OCI-LY1 (cell line): Measurements from ENCODE around the gene XYLT1.

Experiments
- H2AFZ ChIP-seq: fragments of 200-600 bp; sonication (generic), shearing (Covaris generic); 2 replicates; pipeline ENCODE4 v1.6.0; 2014; ENCODE audit warnings: antibody characterized with exemption, mild to moderate bottlenecking, low read length
- H3F3A ChIP-seq: fragments of 200-600 bp; sonication (generic), shearing (Covaris generic); 2 replicates; pipeline ENCODE4 v1.6.0; 2014; ENCODE audit warnings: mild to moderate bottlenecking, antibody characterized with exemption, low read length, moderate library complexity; ENCODE audit not compliant: insufficient read depth
- H3K27ac ChIP-seq: fragments of 200-600 bp; sonication (generic); 2 replicates; pipeline ENCODE4 v1.5.1; 2014; ENCODE audit warnings: low read length, mixed run types, mild to moderate bottlenecking, low read depth; ENCODE audit not compliant: poor library complexity, severe bottlenecking
- H3K27me3 ChIP-seq: fragments of 200-600 bp; sonication (generic); 2 replicates; pipeline ENCODE4 v1.6.0; 2014; ENCODE audit warnings: antibody characterized with exemption, mild to moderate bottlenecking, low read length, moderate library complexity; ENCODE audit not compliant: insufficient read depth
- H3K36me3 ChIP-seq: fragments of 200-600 bp; sonication (generic); 2 replicates; pipeline ENCODE4 v1.6.1; 2014; ENCODE audit warnings: mild to moderate bottlenecking, antibody characterized with exemption, low read length, moderate library complexity, mixed read lengths; ENCODE audit not compliant: insufficient read depth
- H3K4me1 ChIP-seq: fragments of 200-600 bp; sonication (generic); 2 replicates; pipeline ENCODE4 v1.5.1; 2014; ENCODE audit warnings: mild to moderate bottlenecking, low read length, moderate library complexity; ENCODE audit not compliant: insufficient read depth, severe bottlenecking
- H3K4me2 ChIP-seq: fragments of 200-600 bp; sonication (generic), shearing (Covaris generic); 2 replicates; pipeline ENCODE4 v1.6.1; 2014; ENCODE audit warnings: low read length
- H3K4me3 ChIP-seq: fragments of 200-600 bp; sonication (generic); 2 replicates; pipeline ENCODE4 v1.5.1; 2014; ENCODE audit warnings: low read length, low read depth, mild to moderate bottlenecking, mixed read lengths; ENCODE audit not compliant: poor library complexity, severe bottlenecking
- H3K79me2 ChIP-seq: fragments of 200-600 bp; shearing (Covaris generic); 2 replicates; pipeline ENCODE4 v1.6.1; 2016; ENCODE audit warnings: mixed run types, low read length, mixed read lengths; ENCODE audit not compliant: insufficient read depth
- H3K9ac ChIP-seq: fragments of 200-600 bp; sonication (generic), shearing (Covaris generic); 2 replicates; pipeline ENCODE4 v1.6.1; 2014; ENCODE audit warnings: mild to moderate bottlenecking, low read length, mixed read lengths
- H3K9me2 ChIP-seq: fragments of 200-600 bp; sonication (generic), shearing (Covaris generic); 2 replicates; pipeline ENCODE4 v1.6.1; 2014; ENCODE audit warnings: low read depth, mild to moderate bottlenecking, low read length, mixed read lengths
- H3K9me3 ChIP-seq: fragments of 200-600 bp; shearing (Covaris generic); 2 replicates; pipeline ENCODE4 v1.6.1; 2014; ENCODE audit warnings: low read length, mixed read lengths
- H4K20me1 ChIP-seq: fragments of 200-600 bp; sonication (generic), shearing (Covaris generic); 2 replicates; pipeline ENCODE4 v1.6.0; 2016; ENCODE audit warnings: mild to moderate bottlenecking, low read length; ENCODE audit not compliant: insufficient read depth
- CTCF ChIP-seq: fragments of 200-600 bp; sonication (generic), shearing (Covaris generic); IDR thresholded peaks from 2 replicates; pipeline ENCODE4 v1.5.1; 2017; ENCODE audit warnings: mild to moderate bottlenecking, antibody characterized with exemption, low read length, moderate library complexity, mixed read lengths
- EZH2 ChIP-seq: fragments of 200-600 bp; sonication (generic), shearing (Covaris generic); IDR thresholded peaks from 2 replicates; pipeline ENCODE4 v1.8.0; 2017; ENCODE audit warnings: borderline replicate concordance, mixed run types, mild to moderate bottlenecking, antibody characterized with exemption, low read length, moderate library complexity, mixed read lengths

The XYLT1 gene

GRCh38 chr16:17143546-17144419 lies 327.0 kb downstream of the XYLT1 start:
- Histone ChIP-seq H3F3A (no peaks in the 10 kb centered on the region), H4K20me1 (no peaks in the 10 kb centered on the region), H3K79me2 (no peaks in the 10 kb centered on the region), H3K4me1 (no peaks in the 10 kb centered on the region), H3K4me3 (no peak overlapping the region), H3K9me2 (no peaks in the 10 kb centered on the region), H3K36me3 (peaks cover 54% of the 10 kb centered on the region), H3K4me2 (no peak overlapping the region), H3K27me3 (no peaks in the 10 kb centered on the region), H3K9ac (no peak overlapping the region), H2AFZ (no peak overlapping the region), H3K9me3 (no peaks in the 10 kb centered on the region), H3K27ac (no peak overlapping the region)
- TF ChIP-seq CTCF, result no peak
- TF ChIP-seq EZH2, result no peak

GRCh38 chr16:17138801-17139200 lies 332.0 kb downstream of the XYLT1 start:
- H3K4me1 ChIP-seq, result peaks cover 9% of the 10 kb centered on the region
- no peaks in the 10 kb centered on the region for H3K9me2 ChIP-seq
- no peaks in the 10 kb centered on the region for H3K79me2 ChIP-seq
- H3K4me3 ChIP-seq, result no peak overlapping the region
- H3K4me2 ChIP-seq, result no peak overlapping the region
- H4K20me1 ChIP-seq, result no peaks in the 10 kb centered on the region
- TF ChIP-seq CTCF, result no peak
- no peak for TF ChIP-seq EZH2
- H3K36me3 ChIP-seq, result peaks cover 79% of the 10 kb centered on the region
- no peak overlapping the region for H3K9ac ChIP-seq
- no peak overlapping the region for H3K27ac ChIP-seq
- H3K9me3 ChIP-seq, result no peaks in the 10 kb centered on the region
- H2AFZ ChIP-seq, result no peak overlapping the region
- H3F3A ChIP-seq, result no peaks in the 10 kb centered on the region
- H3K27me3 ChIP-seq, result no peaks in the 10 kb centered on the region

GRCh38 chr16:17135439-17135838 lies 335.3 kb downstream of the XYLT1 start:
- Histone ChIP-seq H3K36me3 (peaks cover 94% of the 10 kb centered on the region), H3K9ac (no peak overlapping the region), H2AFZ (no peak overlapping the region), H3K4me2 (no peak overlapping the region), H3K27me3 (no peaks in the 10 kb centered on the region), H3K79me2 (no peaks in the 10 kb centered on the region), H3F3A (no peaks in the 10 kb centered on the region), H3K9me2 (no peaks in the 10 kb centered on the region), H3K9me3 (no peaks in the 10 kb centered on the region), H3K4me3 (no peak overlapping the region), H3K27ac (no peak overlapping the region), H4K20me1 (no peaks in the 10 kb centered on the region), H3K4me1 (peaks cover 9% of the 10 kb centered on the region)
- TF ChIP-seq CTCF, result no peak
- no peak for TF ChIP-seq EZH2
